GM21619 (cell line): ENCODE measurements around the gene IRF2BPL.
"Not testable (repeated sequence)": the region's sequence is repeated elsewhere in the genome, so short reads cannot be mapped to it uniquely, and the experiment has no call there.

Experiments used
- ATAC-seq: cut with Tn5 transposase; IDR thresholded peaks from one replicate; pipeline ENCODE4 v1.9.1; 2021; ENCODE audit not compliant: unreplicated experiment

IRF2BPL gene

DNA sequence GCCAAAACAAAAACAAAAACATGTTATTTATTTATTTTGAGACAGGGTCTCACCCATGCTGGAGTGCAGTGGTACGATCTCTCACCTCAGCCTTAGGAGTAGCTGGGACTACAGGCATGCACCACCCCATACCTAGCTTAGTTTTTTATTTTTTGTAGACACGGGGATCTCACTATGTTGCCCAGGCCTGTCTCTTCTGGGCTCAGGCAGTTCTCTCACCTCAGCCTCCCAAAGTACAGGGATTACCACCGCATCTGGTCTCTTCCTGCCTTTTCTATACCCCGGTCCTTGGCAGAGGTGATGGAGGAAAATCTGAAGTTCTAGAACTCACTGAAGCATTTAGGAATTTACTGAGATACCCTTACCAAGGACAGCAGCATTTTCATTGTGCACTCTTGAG, 6.8 kb upstream of the IRF2BPL start:
- ATAC-seq = no peak

DNA sequence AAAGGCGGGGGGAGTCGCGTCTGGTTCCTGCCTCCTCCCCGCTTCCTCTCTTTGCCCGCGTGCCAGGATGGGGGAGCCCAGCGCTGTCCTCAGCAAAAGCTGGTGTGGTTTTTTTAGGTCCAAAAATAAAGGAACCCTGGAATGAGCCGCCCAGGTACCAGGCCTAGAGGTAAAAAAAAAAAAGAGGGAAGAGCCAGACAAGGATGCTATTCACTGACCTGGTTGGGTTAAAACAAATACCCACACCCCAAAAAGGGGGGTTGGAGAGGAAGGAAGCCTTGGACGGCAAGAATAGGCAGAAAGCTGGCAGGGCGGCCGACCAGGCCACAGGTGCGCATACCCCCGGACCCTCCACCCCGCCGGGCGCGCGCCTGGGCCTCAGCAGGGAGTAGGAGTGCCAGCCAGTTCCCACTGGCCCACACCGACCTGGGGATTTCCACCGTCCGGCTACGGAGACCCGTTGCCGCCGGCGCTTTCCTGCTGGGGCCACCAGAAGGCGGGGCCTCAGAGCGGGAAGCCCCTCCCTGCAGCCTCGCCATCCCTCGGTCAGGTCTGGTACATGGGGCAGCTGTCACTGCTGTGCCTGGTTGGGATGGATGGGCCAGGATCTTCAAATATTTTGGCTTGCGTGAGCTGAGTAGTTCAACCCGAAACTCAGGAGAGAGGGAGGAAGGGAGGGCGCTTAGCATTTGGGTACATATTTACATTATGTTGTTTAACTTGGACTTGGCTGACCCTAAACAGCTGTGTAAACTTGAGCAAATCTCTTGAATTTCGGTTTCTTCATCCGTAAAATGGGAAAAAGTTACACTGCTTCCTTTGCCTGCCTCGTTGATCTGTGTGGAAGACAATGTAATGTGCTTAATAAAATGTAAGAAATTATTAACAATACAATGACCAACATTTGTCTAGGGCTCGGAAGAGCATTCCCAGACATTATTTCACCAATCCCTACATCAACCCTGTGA, 5.4 kb upstream of the IRF2BPL start:
- ATAC-seq = peak; percentile 70

DNA sequence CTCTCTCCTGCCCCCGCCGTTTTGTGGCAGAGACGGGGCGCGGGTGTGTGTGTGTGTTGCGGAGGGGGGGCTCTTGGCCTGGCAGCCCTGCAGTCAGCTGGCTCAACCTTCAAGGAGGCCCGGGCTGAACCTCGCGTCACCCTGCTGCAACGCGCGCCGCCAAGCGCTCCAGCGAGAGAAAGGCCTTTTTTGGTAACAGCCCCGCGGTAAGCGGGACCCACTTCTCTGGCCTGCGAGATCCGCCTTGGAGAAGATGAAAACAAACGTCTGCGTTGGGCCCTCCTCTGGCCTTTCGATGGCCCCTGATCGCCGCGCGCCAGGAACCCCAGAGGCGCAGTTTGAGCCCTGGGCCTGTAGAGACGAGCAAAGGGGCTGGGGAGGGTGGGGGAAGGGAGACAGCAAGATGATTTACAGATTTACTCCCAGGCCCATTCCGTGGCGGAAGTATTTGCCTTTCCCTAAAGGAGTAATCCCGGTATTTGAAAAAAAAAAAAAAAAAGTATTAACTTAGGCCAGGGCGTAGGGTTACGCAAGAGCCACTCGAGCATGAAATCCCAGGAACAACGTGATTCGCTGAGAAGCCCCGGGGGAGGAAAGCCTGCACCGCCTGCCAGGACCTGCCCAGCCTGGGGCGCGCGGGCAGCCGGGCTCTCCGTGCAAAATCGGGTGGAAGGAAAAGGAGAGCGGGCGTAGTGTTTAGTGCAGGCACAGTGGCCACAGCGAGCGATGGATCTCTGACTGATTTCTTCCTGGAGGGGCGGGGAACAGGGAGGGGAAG, 4.5 kb upstream of the IRF2BPL start:
- ATAC-seq = no peak

DNA sequence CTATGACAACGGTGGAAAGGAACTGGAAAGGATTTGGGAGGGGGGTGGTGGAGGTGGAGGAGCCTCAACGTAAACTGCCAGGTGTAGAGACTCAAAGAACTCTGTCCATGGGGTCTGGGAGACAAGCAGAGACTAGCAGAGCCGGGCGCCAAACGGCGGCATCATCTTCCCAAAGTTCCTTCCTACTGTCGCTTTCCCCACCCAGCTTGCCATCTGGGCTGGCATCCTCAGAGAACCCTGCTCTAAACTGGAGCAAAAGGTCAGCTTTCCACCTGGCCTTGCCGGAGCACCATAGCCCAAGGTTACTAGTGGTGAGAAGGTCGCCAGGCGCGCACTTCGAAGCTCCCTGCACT, 4.0 kb upstream of the IRF2BPL start:
- ATAC-seq = no peak

DNA sequence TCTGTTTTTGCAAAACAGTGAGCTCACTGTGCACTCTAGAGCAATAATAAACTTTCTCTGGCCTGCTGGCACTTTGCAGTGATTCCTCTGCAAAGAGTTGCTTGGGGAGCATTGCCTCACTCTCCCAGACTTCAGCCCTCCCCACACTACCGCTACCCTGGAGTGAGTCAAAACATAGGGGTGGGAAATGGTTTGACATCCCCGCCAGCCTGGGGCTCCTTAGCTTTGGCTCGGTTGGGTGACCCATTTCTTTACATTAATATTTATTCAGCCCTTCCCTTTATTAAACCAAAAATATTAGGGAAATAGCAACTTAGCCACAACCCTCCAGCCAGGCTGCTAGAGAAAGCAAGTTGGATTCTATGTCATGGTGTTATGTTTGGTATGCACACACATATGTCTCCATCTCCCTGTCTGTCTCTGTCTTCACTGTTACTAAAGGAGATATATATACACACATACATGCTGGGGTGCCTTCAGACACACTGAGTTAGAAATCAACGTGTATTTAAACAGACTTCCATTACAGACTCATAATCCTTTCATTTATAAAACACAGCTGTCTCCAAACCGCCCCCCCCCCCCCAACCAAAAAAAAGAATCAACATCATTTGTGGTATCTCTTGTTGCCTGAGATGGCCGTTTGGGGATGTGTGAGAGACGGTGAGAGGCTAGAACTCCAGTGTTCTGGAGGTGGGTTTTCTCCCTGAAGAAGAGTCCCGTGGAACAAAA, 3.4 kb upstream of the IRF2BPL start:
- ATAC-seq = no peak

DNA sequence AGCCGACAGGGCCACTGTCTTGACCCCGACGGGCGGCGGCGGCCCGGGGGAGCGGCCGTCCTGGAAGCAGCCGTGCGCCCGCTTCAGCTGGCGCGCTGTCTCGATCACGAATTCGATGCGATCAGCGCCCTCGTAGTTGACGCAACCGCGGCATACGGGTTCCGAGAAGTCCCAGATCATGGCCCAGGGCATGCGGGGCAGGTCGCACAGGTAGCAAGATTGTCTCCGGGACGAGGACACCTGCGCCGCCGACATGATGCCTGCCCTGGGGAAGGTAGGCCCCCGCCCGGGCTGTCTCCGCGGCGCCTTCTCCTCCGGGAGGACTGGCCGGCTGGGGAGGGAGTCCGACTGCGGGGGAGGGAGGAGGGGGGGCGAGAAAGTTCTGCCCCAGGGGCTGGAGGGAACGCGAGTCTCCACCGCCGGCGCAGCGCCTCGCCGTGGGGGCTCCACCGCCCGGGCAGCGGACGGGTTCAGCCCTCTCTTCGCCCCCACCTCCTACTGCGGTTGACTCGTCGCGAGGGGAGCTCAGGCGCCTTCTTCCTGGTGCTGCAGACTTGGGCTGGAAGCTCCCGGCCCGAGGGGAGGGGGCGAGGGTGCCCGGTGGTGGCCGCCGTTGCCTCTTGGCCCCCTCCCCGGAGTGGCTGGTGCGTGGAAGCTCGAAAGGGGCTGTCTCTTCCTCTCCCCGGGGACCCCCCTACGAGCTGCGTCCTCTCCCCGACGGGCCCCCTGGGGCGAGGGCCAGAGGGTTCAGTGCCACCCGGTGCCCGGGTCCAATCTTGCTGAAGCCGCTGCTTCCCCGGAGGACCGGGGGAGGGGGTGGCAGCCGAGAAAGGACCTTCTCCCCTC, 747 bp downstream of the IRF2BPL start:
- ATAC-seq = peak; percentile 30

DNA sequence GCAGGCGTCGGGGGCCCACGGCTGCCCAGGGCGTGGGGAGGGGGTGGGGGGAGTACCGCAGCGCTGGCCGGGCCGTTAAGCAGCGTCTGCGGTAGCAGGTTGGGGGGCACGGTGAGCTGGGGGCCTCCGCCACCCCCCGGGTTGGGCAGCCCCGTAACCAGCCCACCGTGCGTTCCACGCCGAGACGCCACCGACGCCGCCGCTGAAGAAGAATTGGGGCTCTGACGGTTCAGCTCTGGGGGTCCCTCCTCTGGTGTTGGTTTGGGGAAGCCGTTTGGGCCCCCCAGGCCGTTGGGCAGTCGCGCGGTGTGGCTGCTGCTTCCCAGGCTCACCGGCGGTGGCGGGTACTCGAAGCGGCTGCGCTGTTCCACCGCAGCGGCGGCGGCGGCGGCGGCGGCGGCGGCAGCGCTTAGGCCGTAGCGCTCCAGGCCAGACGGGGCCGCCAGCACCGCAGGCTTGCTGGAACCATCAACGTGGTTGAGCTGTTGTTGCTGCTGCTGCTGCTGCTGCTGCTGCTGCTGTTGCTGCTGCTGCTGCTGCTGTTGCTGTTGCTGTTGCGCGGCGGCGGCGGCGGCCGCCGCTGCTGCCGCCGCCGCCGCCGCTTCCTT, 1.5 kb downstream of the IRF2BPL start:
- ATAC-seq = peak; percentile 16

DNA sequence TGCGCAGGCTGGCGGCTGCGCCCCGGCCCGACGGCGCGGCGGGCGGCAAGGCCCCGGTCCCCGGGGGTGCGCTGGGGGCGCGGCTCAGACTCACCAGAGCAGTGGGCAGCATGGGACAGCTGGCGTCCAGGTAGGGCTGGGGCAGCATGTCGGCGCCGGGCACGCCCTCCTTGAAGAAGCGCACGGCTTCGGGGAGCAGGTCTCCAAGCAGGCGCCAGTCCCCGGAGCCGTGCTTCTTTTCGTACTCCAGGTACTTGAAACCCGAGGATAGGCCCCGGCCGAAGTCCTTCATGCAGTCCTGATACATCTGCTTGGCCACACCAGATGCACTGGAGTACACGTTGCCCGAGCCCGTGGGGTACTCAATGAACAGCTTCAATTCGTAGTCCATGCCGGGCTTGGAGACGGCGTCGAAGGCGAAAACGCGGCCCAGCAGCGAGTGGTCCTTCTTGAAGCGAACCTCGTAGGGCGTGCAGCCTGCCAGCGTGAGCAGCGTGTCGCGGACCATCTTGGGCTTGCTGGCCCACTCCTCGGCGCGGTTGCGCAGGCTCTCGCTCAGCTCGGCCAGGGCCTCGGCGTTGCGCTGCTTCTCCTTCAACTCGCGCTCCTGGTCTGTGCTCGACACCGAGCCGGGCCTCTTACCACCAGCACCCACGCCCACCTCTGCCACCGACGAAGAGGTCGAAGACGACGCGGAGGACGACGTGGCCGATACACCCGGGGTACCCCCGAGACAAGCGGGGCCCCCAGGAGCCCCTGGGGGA, 2.2 kb downstream of the IRF2BPL start:
- ATAC-seq = no peak

DNA sequence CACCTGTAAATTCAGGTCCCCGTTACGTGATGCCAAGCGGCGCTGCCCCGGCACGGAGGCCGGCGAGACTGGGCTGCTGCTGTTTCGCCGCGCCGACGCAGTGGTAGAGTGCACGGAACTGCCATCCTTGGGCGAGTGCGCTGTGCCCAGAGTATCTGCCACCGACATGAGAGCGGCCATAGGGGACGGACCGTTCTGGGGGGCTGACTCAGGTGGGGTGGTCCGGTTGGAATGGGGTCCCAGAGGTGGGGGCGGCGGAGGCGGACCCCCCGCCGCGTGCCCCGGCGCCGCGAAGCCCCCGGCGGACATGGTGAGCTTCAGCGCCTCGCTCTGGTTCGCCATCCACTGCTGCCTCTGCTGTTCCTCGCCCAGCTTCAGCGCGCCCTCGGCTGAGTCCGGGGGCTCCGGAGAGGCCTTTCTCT, 2.8 kb downstream of the IRF2BPL start:
- no peak for ATAC-seq

DNA sequence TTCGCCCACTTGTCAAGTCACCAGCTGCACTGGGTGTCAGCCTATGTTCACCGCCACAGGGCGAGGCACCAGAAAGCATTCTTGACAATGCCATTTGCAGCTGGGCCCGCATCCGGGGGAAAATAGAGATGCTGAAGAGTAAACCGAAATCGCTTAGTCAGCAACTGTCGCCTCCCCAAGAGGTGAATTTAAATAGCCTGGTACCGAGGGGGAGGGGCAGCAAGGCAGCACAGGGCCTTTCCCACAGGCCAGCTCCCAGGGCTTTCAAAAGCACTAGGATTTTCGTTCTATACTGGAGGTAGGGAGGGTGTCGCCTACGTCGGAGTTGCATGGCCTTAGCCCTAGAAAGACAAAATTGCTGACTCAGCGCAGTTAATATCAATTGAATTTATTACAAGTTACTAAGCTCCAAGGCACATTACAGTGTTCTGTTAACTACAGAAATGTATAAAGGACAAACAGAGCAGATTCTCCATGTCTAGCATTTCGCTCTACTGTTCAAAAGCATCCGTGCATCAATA, 4.3 kb downstream of the IRF2BPL start:
- ATAC-seq = no peak

DNA sequence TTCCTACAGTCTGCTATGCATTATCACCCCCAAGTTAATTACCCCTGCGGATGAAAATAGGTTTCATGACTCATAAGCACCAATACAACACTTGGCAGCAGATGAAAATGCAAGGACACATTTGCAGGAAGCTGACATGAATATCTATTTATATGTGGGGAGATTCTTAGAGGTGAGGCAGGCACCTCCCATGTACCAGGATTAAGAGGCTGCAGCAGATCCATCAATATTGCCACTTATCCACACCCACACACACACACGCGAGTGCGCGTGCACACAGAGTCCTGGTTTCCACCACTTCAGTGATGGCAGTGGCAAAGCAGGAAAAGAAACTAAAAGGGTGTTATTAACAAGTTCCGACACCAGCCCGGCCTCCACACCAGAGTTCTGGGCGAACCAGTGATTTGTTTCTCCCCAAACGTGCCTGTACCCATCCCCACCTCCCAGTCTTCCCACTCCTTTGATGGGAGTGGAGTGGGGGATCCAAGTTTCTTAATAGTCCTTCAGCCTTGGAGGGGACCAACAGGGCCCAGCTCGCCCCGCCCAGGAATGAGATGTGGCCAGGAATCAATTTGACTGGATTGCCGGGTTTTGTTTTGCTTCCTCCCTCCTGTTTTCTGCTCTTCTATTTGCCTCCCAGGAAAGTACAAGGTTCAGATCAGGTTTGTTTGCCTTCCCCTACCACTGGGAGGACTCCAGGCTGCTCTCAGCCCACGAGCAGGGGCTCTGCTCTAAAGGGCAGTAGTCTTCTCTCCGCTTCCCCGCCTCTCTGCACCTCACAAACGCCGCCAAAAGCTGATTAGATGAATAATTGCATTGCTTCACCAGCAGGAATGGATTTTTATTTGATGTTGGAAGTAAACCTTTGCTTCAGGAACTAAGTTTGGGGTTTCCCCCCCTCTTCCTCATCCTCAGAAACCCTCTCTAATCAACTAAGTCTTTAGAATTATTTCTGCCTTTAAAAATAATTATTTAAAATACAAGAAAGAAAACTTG, 5.2 kb downstream of the IRF2BPL start:
- no peak for ATAC-seq

DNA sequence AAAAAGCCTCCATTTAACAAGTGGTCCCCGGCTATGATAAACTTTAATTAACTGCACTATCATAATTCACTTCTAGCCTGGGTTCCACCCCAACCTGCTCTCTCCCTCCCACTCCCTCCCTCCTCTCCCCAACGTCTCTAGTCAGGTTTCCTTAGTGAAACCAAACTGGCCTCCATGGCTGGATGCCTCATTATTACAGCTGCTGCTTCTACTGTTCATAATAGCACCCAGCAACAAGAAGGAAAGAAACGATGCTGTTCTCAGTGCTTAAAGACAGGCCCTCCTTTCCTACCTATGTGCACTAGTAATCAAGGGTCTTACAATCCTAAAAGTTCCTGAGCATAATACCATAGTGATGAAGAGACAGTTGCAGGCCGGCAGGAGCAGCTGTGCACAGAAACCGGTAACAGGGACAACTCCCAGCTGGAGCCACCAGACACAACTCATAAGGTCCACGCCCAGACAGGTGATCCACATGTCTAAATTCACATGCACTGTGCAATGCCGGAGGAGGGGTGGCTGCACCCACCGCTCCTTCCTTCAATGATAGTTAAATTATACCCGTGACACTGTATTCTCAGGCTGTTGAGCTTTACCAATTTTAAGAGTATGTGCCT, 6.2 kb downstream of the IRF2BPL start:
- ATAC-seq = peak; percentile 68

DNA sequence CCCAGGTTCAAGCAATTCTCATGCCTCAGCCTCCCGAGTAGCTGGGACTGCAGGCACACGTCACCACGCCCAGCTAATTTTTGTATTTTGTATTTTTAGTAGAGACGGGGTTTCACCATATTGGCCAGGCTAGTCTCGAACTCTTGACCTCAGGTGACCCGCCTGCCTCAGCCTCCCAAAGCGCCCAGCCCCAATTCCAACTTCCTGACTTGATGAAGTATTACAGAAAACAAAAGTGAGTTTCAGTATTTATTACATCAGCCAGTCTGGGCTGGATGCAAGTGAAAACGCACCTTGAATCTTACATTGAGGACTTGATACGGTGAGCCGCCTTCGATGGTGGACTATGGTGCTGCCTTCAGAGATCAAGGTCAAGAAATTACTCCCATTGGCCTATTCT, 7.1 kb downstream of the IRF2BPL start:
- not testable (repeated sequence) for ATAC-seq

DNA sequence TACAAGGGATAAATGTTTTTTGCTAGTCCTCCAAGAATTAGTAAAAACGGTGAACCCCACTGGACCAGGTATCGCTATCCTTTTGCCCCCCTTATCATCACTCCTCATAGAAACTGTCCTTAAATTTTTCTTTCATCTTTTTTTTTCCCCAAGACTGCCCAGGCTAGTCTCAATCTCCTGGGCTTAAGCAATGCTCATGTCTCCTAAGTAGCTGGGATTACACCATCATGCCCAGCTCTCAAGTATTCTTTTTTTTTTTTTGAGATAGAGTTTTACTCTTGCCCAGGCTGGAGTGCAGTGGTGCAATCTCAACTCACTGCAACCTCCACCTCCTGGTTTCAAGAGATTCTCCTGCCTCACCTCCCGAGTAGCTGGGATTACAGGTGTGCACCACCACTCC, 9.7 kb downstream of the IRF2BPL start:
- ATAC-seq = no peak

DNA sequence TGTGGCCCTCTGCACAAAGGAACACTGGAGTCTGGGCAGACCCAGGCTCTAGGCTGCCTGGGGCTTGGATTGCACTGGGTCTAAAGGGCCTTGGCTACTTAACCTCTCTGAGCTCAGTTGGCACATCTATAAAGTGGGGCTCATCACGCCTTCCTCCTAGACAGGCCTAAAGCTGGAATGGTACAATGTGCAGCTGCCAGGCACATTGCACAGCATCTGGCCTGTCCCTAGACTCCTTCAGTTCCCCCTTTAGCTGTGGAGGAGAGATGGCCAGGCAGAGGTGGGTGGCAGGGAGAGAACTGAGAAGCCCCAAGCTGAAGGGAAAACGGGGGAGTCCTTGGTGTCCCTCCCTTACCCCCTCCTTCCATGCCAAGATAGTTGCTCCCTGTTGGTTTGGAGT, 10.8 kb downstream of the IRF2BPL start:
- ATAC-seq = no peak

DNA sequence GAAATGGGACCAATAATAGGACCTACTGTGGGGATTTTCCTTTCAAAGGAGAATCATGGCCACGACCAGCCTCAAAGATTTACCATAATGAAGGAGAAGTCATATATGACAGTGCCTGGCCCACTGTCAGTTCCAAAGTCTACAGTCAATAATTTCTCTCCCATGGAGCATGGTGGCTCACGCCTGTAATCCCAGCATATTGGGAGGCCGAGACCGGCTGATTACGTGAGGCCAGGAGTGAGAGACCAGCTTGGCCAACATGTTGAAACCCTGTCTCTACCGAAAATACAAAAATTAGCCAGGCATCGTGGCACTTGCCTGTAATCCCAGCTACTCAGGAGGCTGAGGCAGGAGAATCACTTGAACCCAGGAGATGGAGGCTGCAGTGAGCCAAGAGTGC, 13.8 kb downstream of the IRF2BPL start:
- ATAC-seq = no peak

DNA sequence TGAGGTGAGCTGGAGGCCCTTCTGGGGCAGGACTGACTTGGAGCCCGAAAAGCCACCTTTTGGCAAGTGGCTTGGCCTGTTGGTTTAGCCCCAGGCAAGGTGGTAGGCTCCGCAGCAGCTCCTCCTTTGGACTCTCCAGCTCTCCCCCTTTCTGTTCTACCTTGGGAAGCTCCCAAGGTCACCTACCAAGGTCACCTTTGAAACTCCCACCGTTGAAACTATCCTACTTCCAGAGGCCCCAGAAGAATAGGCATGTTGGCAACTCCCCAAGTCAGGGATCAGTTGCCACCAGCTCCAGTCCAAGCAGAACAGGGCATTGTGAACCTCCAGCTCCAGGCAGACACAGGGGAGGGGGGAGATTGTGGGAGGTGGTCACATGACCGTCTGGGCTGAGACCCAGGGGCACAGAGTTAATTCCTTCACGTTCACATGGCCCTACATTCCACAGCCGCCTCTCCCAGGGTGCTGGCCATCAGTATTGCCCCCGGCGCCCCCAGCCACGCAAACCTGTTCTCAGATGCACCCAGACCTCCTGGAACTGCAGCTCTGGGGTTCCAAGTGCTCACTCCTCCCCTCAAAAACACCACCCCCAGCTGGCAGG, 14.4 kb downstream of the IRF2BPL start:
- ATAC-seq = no peak
